Esophagus (tissue), 2 donors: ENCODE measurements around the gene PHACTR2. TPM values are rescaled to one million over a fixed set of nuclear protein-coding genes. Genes with fewer than 3 reads are reported as not detected.

Source experiments
- H3K27ac ChIP-seq, 2 donors: one replicate each; pipeline ENCODE4 v1.5.1; 2013; ENCODE audit warnings: low read depth in 2 of 2, mild to moderate bottlenecking in 2 of 2, inconsistent platforms in 1 of 2, low read length in 1 of 2, moderate library complexity in 1 of 2
- H3K27me3 ChIP-seq, 2 donors: one replicate each; pipeline ENCODE4 v1.6.1; 2013; ENCODE audit warnings: low read length in 2 of 2, control low read depth in 1 of 2, mild to moderate bottlenecking in 1 of 2; ENCODE audit not compliant: insufficient read depth in 2 of 2, control insufficient read depth in 1 of 2
- H3K36me3 ChIP-seq, 2 donors: one replicate each; pipeline ENCODE4 v1.6.1; 2013; ENCODE audit warnings: low read length in 1 of 2; ENCODE audit not compliant: control insufficient read depth in 2 of 2, insufficient read depth in 2 of 2
- H3K4me1 ChIP-seq, 2 donors: one replicate each; pipeline ENCODE4 v1.6.1; 2013; ENCODE audit warnings: low read length in 1 of 2; ENCODE audit not compliant: control insufficient read depth in 2 of 2, insufficient read depth in 2 of 2
- H3K4me3 ChIP-seq, 2 donors: one replicate each; pipeline ENCODE4 v1.5.1; 2013; ENCODE audit warnings: low read length in 2 of 2, mild to moderate bottlenecking in 2 of 2, low read depth in 1 of 2, moderate library complexity in 1 of 2
- H3K9me3 ChIP-seq, 2 donors: one replicate each; pipeline ENCODE4 v1.6.1; 2013; ENCODE audit warnings: mild to moderate bottlenecking in 2 of 2, low read depth in 1 of 2, low read length in 1 of 2, moderate library complexity in 1 of 2; ENCODE audit not compliant: control insufficient read depth in 2 of 2, insufficient read depth in 1 of 2
- WGBS, 2 donors: extraction: QIAGEN DNeasy Blood & Tissue Kit; methylation state at CpG; one replicate each; pipeline ENCODE4 v1.1.7; 2013; 5-methylcytosine and 5-hydroxymethylcytosine counted together
- polyA plus RNA-seq, 2 donors: library from polyadenylated mRNA; stranded (reverse); fragments of 200-250 nt; gene quantifications; one replicate each; pipeline ENCODE4 v1.2.3, GENCODE V29; 2013
- donor health status: healthy with polysubstance abuse.
- donor health status: Bipolar disorder and iron deficiency.

The PHACTR2 gene
- polyA plus RNA-seq, 2 donors, result 12.3 to 13.2 TPM

DNA sequence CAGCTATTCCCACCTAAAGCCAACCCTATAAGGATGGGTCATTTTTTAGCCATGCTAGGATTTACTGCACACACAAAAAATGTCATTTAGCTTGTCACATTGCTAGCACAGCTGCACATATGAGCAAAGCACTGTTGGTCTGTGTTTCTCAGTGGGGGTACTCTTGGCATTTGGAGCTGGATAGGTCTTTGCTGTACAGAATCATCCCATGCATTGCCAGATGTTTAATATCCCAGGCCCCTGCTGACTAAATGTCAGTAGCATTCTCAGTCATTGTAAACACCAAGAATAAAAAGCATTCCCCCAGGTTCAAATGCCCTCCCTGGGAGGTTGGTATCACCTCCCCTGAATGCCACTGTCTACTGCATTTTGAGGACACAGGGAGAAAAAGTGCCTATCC lies 150.8 kb downstream of the PHACTR2 start:
- Histone ChIP-seq H3K27ac (no peak overlapping the region), H3K36me3 (peaks cover 0 to 7% of the 10 kb centered on the region in 2 donors), H3K9me3 (no peaks in the 10 kb centered on the region), H3K27me3 (no peaks in the 10 kb centered on the region), H3K4me1 (no peaks in the 10 kb centered on the region), H3K4me3 (no peak overlapping the region)

DNA sequence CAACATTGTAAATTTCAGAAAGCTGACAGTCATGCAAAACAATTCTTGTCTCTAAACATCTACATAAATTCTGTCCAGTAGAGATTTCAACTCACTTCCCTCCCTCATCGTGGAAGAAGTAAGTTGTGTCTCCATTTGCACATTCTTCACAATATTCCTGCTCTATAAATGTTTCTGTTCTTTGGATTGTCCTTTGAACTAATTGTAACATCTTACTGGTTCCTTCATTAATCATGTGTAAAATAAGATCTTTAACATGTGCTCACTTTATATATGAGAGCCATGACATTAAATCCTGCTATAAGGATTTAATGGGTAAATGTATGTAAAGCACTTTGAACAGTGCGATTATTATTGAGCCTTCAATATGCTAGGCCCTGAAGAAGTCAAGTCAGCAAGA lies 158.4 kb downstream of the PHACTR2 start:
- no peaks in the 10 kb centered on the region for H3K27me3 ChIP-seq
- H3K36me3 ChIP-seq, result no peaks in the 10 kb centered on the region
- no peak overlapping the region for H3K4me3 ChIP-seq
- no peaks in the 10 kb centered on the region for H3K4me1 ChIP-seq
- no peak overlapping the region for H3K27ac ChIP-seq
- no peaks in the 10 kb centered on the region for H3K9me3 ChIP-seq
- WGBS, 2 donors, result 84 to 95% methylated on average over 2 of the region's 2 CpGs

DNA sequence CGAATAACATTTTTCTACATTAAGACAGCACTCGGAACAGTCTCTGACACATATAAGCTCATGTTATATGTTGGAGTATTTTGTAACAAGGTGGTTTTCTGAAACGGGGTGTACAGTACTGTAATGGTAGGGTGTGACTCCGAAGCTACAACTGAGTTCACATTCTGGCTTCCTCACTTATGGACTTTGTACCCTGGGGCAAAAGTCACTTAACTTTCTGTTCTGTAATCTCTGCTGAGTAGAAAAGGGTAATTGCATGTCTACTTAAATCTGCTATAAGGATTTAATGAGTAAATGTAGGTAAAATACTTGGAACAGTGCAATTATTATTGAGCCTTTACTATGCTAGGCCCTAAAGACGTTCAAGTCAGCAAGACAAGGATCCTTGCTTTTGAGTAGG lies 160.6 kb downstream of the PHACTR2 start:
- WGBS, 2 donors, result 69 to 71% methylated on average over 5 of the region's 5 CpGs

DNA sequence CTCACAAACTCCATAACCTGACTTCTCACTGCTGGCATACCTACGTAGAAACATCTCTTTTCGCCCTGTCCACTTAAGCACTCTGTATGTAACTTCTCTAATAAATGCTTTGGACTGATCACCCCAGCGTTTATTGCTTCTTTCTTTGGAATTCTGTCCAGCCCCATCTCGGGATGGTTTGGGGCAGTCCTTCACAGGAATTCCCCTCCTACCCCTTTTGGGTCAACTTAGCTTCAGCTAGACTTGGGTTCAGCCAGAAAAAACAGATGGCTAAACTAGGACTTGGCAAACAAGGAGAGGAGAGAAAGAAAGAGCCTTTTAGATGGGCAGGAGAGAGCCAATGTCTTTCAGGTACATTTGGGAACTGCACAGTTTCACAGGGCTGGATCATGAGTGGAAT lies 161.4 kb downstream of the PHACTR2 start:
- no peak overlapping the region for H3K4me3 ChIP-seq
- no peak overlapping the region for H3K27ac ChIP-seq
- H3K4me1 ChIP-seq, result no peaks in the 10 kb centered on the region
- no peaks in the 10 kb centered on the region for H3K36me3 ChIP-seq
- no peaks in the 10 kb centered on the region for H3K27me3 ChIP-seq
- no peaks in the 10 kb centered on the region for H3K9me3 ChIP-seq
- 76 to 78% methylated on average over 4 of the region's 4 CpGs for WGBS, 2 donors

More for the DNA sequence above, 160.6 kb downstream of the PHACTR2 start:
- Histone ChIP-seq H3K27me3 (no peaks in the 10 kb centered on the region), H3K4me1 (no peaks in the 10 kb centered on the region), H3K27ac (no peak overlapping the region), H3K4me3 (no peak overlapping the region), H3K36me3 (no peaks in the 10 kb centered on the region), H3K9me3 (no peaks in the 10 kb centered on the region)

DNA sequence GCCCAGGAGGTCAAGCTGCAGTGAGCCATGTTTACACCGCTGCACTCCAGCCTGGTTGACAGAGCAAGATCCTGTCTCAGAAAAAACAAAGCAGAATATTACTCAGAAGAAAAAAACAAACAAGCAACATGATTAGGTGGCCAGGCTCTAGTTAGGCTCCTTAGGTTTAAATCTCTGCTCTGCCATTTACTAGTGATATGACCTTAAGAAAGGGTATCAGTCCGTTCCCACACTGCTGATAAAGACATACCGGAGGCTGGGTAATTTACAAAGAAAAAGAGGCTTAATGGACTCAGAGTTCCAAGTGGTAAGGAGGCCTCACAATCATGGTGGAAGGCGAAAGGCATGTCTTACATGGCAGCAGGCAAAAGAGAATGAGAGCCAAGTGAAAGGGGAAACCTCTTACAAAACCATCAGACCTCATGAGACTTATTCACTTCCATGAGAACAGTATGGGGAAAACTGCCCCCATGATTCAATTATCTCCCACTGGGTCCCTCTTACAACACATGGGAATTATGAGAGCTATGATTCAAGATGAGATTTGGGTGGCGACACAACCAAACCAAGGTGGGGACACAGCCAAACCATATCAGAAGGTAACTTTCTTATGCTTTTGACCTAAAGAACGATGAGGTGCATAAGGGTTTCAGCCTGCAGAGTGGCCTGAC lies 163.0 kb downstream of the PHACTR2 start:
- Histone ChIP-seq H3K4me3 (no peak overlapping the region), H3K27ac (no peak overlapping the region), H3K36me3 (peaks cover 0 to 3% of the 10 kb centered on the region in 2 donors), H3K27me3 (no peaks in the 10 kb centered on the region), H3K4me1 (no peaks in the 10 kb centered on the region), H3K9me3 (no peaks in the 10 kb centered on the region)
- WGBS, 2 donors, result 90 to 97% methylated on average over 6 of the region's 6 CpGs

DNA sequence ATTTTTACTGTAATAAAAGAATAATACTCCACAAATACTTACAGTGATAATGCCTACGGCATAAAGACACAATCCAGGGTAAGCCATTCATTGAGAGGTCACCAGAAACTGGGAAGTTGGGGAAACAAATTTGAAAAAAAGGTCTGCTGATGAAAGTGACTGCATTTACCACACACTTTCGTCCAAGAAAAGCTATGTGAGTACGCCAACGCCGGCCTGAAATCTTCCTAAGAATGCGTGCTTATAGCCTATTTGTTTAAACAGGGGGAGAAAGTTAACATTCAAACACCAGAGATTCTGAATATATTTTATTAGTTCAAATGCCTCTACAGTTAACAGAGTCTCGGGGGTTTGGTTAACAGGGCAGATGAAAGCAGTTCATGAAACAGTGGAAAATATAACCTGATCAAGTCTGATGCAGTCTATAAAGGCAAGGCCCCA lies 164.7 kb downstream of the PHACTR2 start:
- H3K4me3 ChIP-seq, result peak overlapping the region; percentile 96 to 98
- peaks cover 0 to 9% of the 10 kb centered on the region in 2 donors for H3K36me3 ChIP-seq
- no peaks in the 10 kb centered on the region for H3K4me1 ChIP-seq
- peak overlapping the region; percentile 92 to 95 for H3K27ac ChIP-seq
- 26% methylated on average over 7 of the region's 7 CpGs for WGBS, 2 donors
- H3K9me3 ChIP-seq, result no peaks in the 10 kb centered on the region
- H3K27me3 ChIP-seq, result no peaks in the 10 kb centered on the region

DNA sequence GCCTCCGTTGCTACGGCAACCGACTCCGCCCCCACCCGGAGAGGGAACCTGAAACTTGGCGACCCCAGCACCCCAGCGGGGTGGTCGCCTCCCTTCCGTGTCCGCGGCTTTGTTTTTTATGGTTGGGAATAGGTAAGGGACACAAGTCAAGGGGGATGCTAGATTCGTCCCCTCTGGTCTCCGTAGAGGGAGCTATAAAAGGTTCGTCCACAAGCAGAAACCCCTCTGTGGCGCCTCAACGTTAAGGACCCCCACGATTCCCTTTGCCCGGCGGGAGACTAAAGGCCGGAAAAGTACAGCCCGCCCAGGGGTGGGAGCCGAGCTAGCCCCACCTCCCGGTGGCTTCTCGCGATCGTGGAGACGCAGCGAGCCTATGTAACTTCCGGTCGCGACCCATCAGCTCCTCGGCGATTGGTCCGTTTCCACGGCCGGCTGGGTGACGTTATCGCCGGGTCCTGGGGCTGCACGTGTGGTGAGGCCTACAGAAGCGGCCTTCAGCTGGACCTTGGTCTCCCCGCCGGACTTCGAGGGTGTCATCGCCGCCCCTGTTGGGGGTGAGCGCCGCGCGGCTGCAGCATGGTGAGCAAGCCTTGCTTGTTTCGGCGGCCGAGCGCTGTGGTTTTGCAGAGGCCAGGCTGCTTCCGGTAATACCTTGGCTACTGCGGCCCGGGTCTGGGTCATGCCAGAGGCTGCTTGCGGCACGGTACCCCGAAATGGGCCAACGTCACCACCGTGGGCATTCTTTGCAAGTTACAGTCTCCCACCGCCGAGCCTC lies 165.3 kb downstream of the PHACTR2 start, which contains the start of gene LTV1:
TSS of gene LTV1 (plus strand) at position 437 of the 775 bp plus-strand sequence. CDS start at position 577, 140 bp downstream.
- no peaks in the 10 kb centered on the region for H3K9me3 ChIP-seq
- H3K4me3 ChIP-seq, result peak within 1 kb of the TSS; percentile 96 to 98
- WGBS, 2 donors, result 0% methylated on average over 63 to 64 of the region's 64 CpGs
- H3K4me1 ChIP-seq, result no peaks in the 10 kb centered on the region
- H3K27me3 ChIP-seq, result no peaks in the 10 kb centered on the region
- H3K36me3 ChIP-seq, result peaks cover 0 to 9% of the 10 kb centered on the region in 2 donors
- peak within 1 kb of the TSS; percentile 92 to 95 for H3K27ac ChIP-seq

DNA sequence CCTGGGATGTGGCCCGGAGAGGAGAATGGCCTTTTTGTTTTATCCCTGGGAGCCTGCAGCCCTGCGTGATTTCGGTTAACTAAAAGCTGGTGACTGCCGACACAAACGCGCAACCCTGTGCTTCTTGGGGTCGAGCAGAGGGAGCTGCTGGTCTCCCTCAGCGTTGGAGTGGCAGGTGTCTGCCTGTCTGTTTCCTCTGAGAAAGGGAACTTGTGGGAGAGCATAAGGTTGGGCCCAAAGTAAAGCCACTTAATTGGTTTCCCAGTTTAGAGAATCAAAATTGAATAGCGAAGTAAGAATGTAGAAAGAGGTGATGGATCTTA lies 165.9 kb downstream of the PHACTR2 start:
- no peaks in the 10 kb centered on the region for H3K4me1 ChIP-seq
- H3K9me3 ChIP-seq, result no peaks in the 10 kb centered on the region
- H3K27ac ChIP-seq, result peak overlapping the region; percentile 87 to 92
- peaks cover 4 to 9% of the 10 kb centered on the region in 2 donors for H3K36me3 ChIP-seq
- WGBS, 2 donors, result 0 to 1% methylated on average over 9 of the region's 9 CpGs
- H3K4me3 ChIP-seq, result peak overlapping the region; percentile 96 to 98
- no peaks in the 10 kb centered on the region for H3K27me3 ChIP-seq

DNA sequence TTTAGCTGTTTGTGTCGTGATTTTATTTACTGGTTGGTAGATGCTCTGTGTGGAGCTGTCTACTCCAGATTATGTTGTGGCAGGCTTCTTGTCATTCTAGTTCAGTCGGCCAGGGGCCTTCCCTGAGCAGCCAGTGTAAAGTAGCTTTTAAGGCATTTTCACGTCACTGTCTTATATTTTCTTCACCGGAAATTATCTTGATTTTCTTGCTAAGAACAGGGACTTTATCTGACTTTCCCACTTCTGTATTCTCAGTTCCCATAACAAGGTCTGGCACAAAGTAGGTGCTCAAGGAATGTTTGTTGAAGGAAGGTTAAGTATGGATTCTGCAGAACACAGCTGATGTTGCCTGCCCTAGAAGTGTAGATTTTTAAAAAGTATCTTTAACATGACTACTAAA lies 166.2 kb downstream of the PHACTR2 start:
- Histone ChIP-seq H3K36me3 (peaks cover 5 to 9% of the 10 kb centered on the region in 2 donors), H3K27me3 (no peaks in the 10 kb centered on the region), H3K27ac (no peak overlapping the region), H3K4me3 (peak overlapping the region; percentile 96 to 98), H3K4me1 (no peaks in the 10 kb centered on the region), H3K9me3 (no peaks in the 10 kb centered on the region)
- 11 to 12% methylated on average over 4 of the region's 4 CpGs for WGBS, 2 donors
